ENCODE results near the gene ZNF394.
"Not testable (repeated sequence)": the region's sequence is repeated elsewhere in the genome, so short reads cannot be mapped to it uniquely, and the experiment has no call there.

ZNF394 gene

GRCh38 chr7:99521399-99521798, 21.3 kb upstream of the ZNF394 start:
- no peaks in the 10 kb centered on the region for H3K4me1 ChIP-seq (ENCODE audit: control insufficient read depth in 1 of 2, insufficient read depth in 1 of 2, low read depth in 1 of 2, low read length in 1 of 2)

GRCh38 chr7:99514050-99514449, 14.0 kb upstream of the ZNF394 start:
- Histone ChIP-seq H3K9me3 (no peaks in the 10 kb centered on the region), H3K4me3 (ENCODE audit: low read depth in 1 of 2, low read length in 1 of 2) (no peak overlapping the region), H3K4me1 (ENCODE audit: control insufficient read depth in 1 of 2, insufficient read depth in 1 of 2, low read depth in 1 of 2, low read length in 1 of 2) (no peaks in the 10 kb centered on the region), H3K27me3 (no peaks in the 10 kb centered on the region), H3K36me3 (peaks cover 56% of the 10 kb centered on the region), H3K27ac (no peak overlapping the region)
- TF ChIP-seq CTCF (IDR thresholded peaks at IDR 0.05) = no peak

More at GRCh38 chr7:99521399-99521798, 21.3 kb upstream of the ZNF394 start:
- no peak overlapping the region for H3K27ac ChIP-seq
- no peak overlapping the region for H3K4me3 ChIP-seq (ENCODE audit: low read depth in 1 of 2, low read length in 1 of 2)
- TF ChIP-seq CTCF (IDR thresholded peaks at IDR 0.05) = no peak
- no peaks in the 10 kb centered on the region for H3K9me3 ChIP-seq
- peaks cover 47% of the 10 kb centered on the region for H3K36me3 ChIP-seq
- H3K27me3 ChIP-seq = no peaks in the 10 kb centered on the region

GRCh38 chr7:99505324-99505662, 5.2 kb upstream of the ZNF394 start:
- TF ChIP-seq CTCF (IDR thresholded peaks at IDR 0.05) = no peak
- Histone ChIP-seq H3K4me1 (ENCODE audit: control insufficient read depth in 1 of 2, insufficient read depth in 1 of 2, low read depth in 1 of 2, low read length in 1 of 2) (peaks cover 28 to 30% of the 10 kb centered on the region in 2 experiments), H3K4me3 (ENCODE audit: low read depth in 1 of 2, low read length in 1 of 2) (peak overlapping the region; percentile 91 to 92), H3K27me3 (no peaks in the 10 kb centered on the region), H3K27ac (peak overlapping the region; percentile 90), H3K9me3 (no peaks in the 10 kb centered on the region), H3K36me3 (no peaks in the 10 kb centered on the region)

GRCh38 chr7:99504603-99505323, 4.7 kb upstream of the ZNF394 start, which contains the start of gene ZKSCAN5:
Gene ZKSCAN5 (plus strand): TSS chr7:99504662. CDS start chr7:99506045, 1,383 bp downstream.
- Histone ChIP-seq H3K4me1 (ENCODE audit: control insufficient read depth in 1 of 2, insufficient read depth in 1 of 2, low read depth in 1 of 2, low read length in 1 of 2) (peaks cover 28 to 32% of the 10 kb centered on the region in 2 experiments), H3K27ac (peak within 1 kb of the TSS; percentile 90), H3K9me3 (no peaks in the 10 kb centered on the region), H3K27me3 (no peaks in the 10 kb centered on the region), H3K36me3 (no peaks in the 10 kb centered on the region), H3K4me3 (ENCODE audit: low read depth in 1 of 2, low read length in 1 of 2) (peak within 1 kb of the TSS; percentile 91 to 92)
- TF ChIP-seq CTCF (IDR thresholded peaks at IDR 0.05) = peak; percentile 31

- peak overlapping the region; percentile 90 for H3K27ac ChIP-seq
- no peaks in the 10 kb centered on the region for H3K36me3 ChIP-seq
- H3K4me3 ChIP-seq (ENCODE audit: low read depth in 1 of 2, low read length in 1 of 2) = peak overlapping the region; percentile 91 to 92
- peaks cover 30 to 32% of the 10 kb centered on the region in 2 experiments for H3K4me1 ChIP-seq (ENCODE audit: control insufficient read depth in 1 of 2, insufficient read depth in 1 of 2, low read depth in 1 of 2, low read length in 1 of 2)
- H3K27me3 ChIP-seq = no peaks in the 10 kb centered on the region
- H3K9me3 ChIP-seq = no peaks in the 10 kb centered on the region
- TF ChIP-seq CTCF (IDR thresholded peaks at IDR 0.05) = no peak
These were observed 4.2 kb upstream of the ZNF394 start for GRCh38 chr7:99504281-99504602.

- Histone ChIP-seq H3K36me3 (peaks cover 24% of the 10 kb centered on the region), H3K4me3 (ENCODE audit: low read depth in 1 of 2, low read length in 1 of 2) (peak overlapping the region; percentile 76 to 95), H3K4me1 (ENCODE audit: control insufficient read depth in 1 of 2, insufficient read depth in 1 of 2, low read depth in 1 of 2, low read length in 1 of 2) (peaks cover 43 to 44% of the 10 kb centered on the region in 2 experiments)
- not testable (repeated sequence) for H3K27ac ChIP-seq, H3K9me3 ChIP-seq, H3K27me3 ChIP-seq
These were observed 1.2 kb upstream of the ZNF394 start for GRCh38 chr7:99501236-99501635.
